GM19023 (cell line): ENCODE measurements around the gene MOB3A.

Source experiments
- ATAC-seq: cut with Tn5 transposase; IDR thresholded peaks from one replicate; pipeline ENCODE4 v1.9.1; 2021; ENCODE audit warnings: mild to moderate bottlenecking, moderate library complexity; ENCODE audit not compliant: unreplicated experiment

The MOB3A gene

GRCh38 chr19:2047449-2048103 lies 48.5 kb downstream of the MOB3A start:
- no peak for ATAC-seq

GRCh38 chr19:2047076-2047448 lies 49.1 kb downstream of the MOB3A start:
- no peak for ATAC-seq

GRCh38 chr19:2046046-2046907 lies 49.8 kb downstream of the MOB3A start:
- no peak for ATAC-seq

GRCh38 chr19:2045501-2046045 lies 50.6 kb downstream of the MOB3A start:
- no peak for ATAC-seq

- no peak for ATAC-seq
These were observed 51.2 kb downstream of the MOB3A start for GRCh38 chr19:2044709-2045500.

- no peak for ATAC-seq
These were observed 52.0 kb downstream of the MOB3A start for GRCh38 chr19:2043961-2044708.

GRCh38 chr19:2043251-2043641 lies 52.9 kb downstream of the MOB3A start:
- ATAC-seq: no peak

GRCh38 chr19:2042485-2043250 lies 53.5 kb downstream of the MOB3A start:
- ATAC-seq: no peak

- peak; percentile 68 for ATAC-seq
These were observed 54.2 kb downstream of the MOB3A start for GRCh38 chr19:2041683-2042484.

GRCh38 chr19:2041433-2041682 lies 54.8 kb downstream of the MOB3A start:
- ATAC-seq: no peak

GRCh38 chr19:2040647-2041432 lies 55.3 kb downstream of the MOB3A start:
- ATAC-seq: no peak

- ATAC-seq: no peak
These were observed 56.0 kb downstream of the MOB3A start for GRCh38 chr19:2039959-2040646.

- no peak for ATAC-seq
These were observed 56.8 kb downstream of the MOB3A start for GRCh38 chr19:2039089-2039958.

- no peak for ATAC-seq
These were observed 57.6 kb downstream of the MOB3A start for GRCh38 chr19:2038284-2039088.

- ATAC-seq: no peak
These were observed 58.4 kb downstream of the MOB3A start for GRCh38 chr19:2037651-2038255.

GRCh38 chr19:2036424-2036823 lies 59.7 kb downstream of the MOB3A start:
- ATAC-seq: no peak
